ENCODE measurements around the gene INTS13.
A peak's percentile ranks its signal among the peaks of the same experiment; 100 is the strongest.
"Not testable (repeated sequence)": the region's sequence is repeated elsewhere in the genome, so short reads cannot be mapped to it uniquely, and the experiment has no call there.

Gene INTS13

GRCh38 chr12:26937863-26938700, at the start of gene INTS13, which contains the start of gene FGFR1OP2:
Gene INTS13 (minus strand): TSS chr12:26937981. CDS start chr12:26936803, 1,178 bp downstream.
Gene FGFR1OP2 (plus strand): TSS chr12:26938470. CDS start chr12:26954159, 15,689 bp downstream.
- DNase-seq: peak; percentile 96

- DNase-seq: no peak
These were observed 45.1 kb upstream of the INTS13 start for GRCh38 chr12:26982866-26983265.

- no peak for DNase-seq
These were observed 42.0 kb upstream of the INTS13 start for GRCh38 chr12:26979733-26980132.

DNA sequence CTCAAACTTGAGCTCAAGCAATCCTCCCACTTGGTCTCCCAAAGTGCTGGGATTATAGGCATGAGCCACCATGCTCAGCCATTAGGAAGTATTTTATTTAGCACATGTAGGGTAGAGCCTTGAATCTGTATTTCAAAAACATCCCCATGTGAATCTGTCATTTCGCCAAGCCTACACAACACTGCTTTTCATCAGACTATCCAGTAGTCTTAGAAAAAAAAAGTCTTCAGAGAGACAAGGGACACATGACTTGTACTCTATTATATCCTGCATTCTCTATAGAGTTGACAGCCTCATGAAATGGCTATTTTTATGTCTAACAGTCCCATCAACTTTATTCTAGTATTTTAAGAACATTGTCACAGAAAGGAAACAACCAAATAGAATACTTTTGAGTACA, 41.0 kb upstream of the INTS13 start:
- DNase-seq: no peak

DNA sequence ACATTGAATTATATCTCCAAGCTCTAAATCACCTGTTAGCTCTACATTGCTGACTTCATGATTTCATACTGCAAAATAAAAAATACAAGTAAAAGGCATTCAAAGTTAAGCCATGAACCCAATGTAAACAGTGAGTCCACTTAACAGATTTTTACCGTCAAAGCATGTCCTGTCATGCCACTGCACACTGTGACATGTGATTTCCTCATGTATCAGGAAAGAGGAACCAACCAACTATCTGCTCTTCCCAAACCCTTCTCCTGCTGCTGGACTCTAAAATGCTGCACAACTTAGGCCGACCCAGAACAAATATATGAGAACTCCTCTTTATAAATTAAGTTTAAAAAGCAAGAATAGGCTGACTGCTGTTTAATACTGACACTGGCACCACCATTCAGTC, 38.9 kb upstream of the INTS13 start:
- no peak for DNase-seq

DNA sequence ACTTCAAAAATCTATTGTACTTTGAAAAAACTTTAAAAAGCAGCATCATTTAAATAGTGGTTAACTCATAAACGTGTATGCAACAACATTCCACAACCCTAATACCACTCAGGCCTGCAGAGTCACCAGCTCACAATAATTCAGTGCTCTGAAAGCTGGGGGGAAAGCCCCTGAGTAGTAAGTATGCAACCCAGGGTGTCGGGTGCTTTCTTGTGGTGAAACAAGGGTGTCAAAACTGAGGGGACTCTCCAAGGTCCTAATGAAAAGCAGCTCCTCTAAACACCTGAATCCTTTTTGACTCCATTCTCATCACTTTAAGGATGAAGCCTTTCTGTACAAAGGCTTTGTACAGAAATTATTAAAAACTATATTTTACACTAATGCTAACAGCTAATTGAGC, 34.2 kb upstream of the INTS13 start:
- DNase-seq: peak; percentile 64

DNA sequence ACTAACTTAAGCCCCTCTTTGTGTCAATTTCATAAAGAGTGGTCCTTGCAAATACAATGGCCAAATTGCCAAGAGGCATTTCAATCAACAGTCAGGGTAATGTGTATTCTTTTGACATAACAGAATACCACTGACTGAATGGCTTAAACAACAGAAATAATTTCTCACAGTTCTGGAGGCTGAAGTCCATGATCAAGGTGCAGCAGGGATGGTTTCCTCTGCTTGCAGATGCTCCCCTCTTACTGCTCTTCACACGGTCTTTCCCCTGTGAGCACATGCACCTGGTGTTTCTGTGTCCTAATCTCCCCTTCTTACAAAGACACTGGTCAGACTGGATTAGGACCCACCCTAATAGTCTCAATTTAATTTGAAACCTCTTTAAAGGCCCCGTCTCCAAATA, 32.4 kb upstream of the INTS13 start:
- DNase-seq: no peak

DNA sequence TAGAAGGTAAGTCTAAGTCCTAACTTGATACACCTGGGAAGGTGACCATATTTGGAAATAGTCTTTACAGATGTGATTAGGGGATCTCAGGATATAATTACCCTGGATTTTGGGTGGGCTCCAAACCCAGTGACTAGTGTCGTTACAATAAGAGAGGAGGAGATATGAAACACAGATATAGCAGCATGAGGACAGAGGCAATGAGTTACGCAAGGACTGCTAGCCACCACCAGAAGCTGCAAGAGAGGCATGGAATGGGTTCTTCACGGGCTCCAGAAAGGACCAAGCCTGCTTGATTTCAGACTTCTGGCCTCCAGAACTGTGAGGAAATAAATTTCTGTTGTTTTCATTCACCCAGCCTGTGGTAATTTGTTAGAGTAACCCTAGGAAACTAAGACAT, 29.1 kb upstream of the INTS13 start:
- no peak for DNase-seq

GRCh38 chr12:26963413-26963812, 25.6 kb upstream of the INTS13 start:
- no peak for DNase-seq

- no peak for DNase-seq
These were observed 24.0 kb upstream of the INTS13 start for GRCh38 chr12:26961803-26962202.

DNA sequence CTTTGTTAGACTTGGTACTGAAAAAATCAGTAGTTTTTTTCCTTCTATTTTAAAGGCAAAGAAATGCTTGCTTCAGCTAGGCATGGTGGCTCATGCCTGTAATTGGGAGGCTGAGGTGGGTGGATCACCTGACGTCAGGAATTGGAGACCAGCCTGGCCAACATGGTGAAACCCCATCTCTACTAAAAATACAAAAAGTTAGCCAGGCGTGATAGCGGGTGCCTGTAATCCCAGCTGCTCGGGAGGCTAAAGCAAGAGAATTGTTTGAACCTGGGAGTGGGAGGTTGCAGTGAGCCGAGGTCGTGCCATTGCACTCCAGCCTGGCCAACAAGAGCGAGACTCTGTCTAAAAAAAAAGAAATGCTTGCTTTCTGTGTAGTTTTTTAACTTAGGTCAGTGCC, 23.6 kb upstream of the INTS13 start:
- not testable (repeated sequence) for DNase-seq

DNA sequence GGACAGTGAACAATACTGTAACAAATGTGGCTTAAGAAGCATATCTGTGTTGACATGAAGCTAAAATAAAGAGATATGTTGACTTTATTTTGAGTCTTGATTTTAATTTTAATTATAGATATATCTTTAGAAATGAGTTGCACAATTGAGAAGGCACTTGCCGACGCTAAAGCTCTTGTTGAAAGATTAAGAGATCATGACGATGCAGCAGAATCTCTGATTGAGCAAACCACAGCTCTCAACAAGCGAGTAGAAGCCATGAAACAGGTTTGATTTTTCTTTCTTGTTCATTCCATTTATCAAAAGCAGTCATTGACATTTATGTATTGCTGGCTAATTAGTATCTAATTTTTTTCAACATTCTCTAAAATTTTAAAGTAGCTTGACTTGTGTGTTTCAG, 16.2 kb upstream of the INTS13 start:
- DNase-seq: no peak

DNA sequence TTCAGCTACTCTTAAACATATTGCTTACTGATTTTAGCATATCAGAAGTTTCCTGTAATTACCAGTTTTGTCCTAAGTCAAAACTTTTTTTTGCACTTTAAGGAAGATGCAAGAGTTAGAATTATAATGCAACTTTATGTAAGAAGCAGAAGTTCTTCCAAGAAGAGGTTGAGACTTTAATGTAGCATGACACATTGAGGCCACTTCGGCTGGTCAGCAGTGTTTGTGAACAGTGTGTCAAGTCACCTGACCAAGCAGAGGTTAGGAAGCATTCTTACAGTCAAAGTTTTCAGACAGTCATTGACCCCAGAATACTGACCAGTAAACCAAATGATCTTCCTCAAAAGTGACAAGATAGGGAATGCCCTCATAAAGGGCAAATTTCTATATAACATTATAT, 15.7 kb upstream of the INTS13 start:
- DNase-seq: no peak

GRCh38 chr12:26948309-26948708, 10.5 kb upstream of the INTS13 start:
- DNase-seq: no peak

GRCh38 chr12:26941215-26941594, 3.4 kb upstream of the INTS13 start:
- no peak for DNase-seq

GRCh38 chr12:26940516-26941214, 2.9 kb upstream of the INTS13 start:
- DNase-seq: no peak

DNA sequence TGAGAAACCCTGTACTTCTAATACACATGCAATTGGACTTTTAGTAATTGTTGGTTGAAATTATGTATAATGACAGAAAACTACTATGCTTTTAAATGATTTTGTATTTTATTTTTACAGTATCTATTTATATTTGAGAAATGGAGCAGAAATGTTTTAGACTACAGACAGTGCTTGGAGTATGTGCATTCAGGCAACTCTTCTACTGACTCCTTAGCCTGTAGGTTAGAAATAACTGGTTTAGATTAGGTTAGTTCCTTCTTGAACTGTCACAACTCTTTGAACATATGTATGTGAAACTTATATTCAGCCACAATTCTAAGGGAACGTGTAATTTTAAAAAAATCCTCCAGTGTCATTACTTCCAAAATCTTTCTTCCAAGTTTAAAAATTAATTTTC, 2.2 kb upstream of the INTS13 start:
- no peak for DNase-seq

DNA sequence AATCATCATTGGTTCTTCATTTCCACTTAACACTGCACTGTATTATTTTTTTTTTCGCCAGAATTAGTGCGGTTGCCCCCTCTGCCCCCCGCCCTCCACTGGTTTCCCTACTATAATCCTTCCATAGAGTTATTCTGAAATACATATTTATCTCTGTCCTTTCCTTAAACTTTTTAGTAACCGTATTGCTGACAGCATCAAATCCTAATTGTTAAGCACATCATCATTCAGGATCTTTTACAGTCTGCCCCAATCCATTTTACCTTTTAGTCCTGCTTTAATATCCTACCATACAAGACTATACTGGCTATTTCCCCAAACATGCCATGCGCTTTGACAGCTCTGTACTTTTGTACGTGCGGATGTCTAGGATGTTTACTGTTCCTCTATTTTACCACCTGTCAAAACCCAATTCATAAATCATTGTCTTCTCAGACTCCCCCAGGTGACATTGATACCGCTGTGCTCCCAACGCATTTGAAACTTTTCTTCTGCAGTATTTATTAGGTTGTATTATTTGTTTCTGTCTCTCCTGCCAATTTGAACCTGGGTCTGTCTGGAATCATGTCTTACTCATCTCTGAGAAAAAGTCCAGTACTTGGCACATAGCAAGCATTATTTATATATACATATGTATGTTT, 1.5 kb upstream of the INTS13 start:
- no peak for DNase-seq

DNA sequence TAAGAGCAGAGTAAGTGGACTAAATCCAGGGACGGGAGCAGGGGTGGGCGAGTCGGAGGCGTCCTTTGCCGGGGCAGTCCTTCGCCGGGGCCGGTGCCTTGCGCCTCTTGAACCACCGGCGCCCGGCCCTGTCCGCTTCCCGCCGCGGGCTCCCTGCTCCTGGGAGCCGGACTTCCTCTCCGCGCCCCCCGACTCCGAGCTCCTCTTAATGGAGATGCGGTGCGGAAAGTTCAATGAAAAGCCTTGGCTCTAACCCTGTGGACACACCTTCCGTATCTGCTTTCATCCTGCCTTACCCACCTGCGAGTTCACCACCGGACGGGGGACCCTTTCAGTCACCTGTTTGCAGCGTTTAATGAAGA, 901 bp upstream of the INTS13 start:
- no peak for DNase-seq

DNA sequence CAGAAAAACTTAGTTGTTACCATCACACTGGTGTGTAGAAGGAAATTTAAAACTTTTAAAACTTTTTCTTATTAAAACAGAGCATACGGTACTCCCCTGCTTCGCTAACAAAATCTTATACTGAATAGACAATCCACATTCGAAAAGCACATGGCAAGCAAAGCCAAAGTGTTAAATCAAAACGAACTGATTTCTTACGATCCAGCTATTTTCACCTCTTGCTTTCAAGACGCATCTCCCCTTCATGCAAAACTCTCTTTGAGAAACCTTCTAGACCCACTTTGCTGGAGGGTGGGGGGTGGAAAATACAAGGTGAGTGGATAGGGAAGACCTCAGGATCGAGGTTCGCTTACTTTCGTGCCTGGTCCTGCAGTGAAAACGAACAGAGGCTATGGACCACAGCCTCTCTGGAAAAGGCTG, 328 bp downstream of the INTS13 start:
- no peak for DNase-seq

DNA sequence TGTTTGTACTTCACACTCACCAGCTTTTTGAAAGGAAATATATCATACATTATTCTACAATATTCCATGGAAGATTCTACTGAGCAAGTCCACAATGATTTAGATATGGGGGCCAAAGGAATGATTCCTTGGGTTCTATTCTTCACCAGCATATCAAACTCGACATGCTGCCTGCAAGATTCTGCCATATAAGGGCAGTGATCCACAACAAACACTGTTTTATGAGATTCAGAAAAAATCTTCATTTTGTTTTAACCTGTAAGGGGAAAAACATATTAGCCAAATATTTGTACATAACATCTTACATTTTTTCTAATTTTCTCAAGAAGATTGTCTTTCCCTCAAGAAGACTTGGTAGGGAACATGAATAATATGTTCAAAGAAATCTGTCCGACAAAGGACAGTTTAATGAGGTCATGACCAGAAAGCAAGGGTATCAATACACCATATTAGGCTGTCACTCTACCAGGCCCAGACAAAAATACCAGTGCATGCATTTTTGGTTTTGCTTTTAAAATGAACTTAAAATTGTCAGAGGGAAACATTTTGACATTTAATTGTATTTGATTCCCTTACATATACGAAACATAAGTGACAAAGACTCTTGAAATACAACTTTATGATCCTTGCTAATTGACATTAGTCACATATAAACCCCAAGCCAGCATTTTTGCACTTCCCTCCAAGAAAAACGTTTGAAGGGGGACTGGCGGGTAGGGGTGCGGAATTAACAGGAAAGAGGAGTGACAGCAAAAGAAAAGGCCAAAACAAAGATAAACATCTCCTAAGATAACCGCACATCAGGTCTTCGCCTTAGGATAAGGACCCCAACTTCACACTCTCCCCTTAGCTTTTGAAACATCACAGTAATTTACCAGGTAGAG, 980 bp downstream of the INTS13 start:
- DNase-seq: no peak

DNA sequence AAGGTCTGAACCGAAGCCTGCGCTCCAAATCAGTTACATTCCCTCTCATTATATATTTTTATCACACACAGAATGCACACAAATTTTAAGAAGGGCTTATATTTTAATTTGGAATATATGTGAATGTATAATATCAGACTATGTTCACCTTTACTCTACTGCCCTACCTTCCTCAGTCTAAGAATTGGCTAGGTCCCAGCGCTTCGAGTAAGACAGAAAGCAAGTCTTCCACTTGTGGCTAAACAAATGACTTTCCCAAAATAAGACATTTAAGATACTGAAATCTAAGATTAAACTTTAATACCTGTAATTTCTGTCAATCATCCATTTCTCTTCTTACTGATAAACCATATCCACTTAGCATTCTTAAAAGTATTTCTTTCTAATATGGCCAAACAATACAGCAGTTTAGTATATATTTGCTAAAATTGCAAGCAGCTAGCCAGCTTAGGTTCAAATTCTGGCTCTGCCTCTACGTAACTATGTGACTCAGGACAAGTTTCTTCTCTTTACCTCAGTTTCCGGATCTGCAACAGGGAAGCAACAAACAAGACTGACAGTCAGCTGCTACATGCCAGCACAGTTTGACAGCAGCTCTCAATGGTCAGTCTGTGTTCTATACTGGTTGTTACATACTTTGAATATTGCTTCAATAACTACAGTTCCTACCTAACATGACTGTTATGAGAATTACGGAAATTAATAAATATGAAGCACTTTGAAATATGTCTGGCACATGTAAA, 2.0 kb downstream of the INTS13 start:
- DNase-seq: no peak
